Sigmoid colon (tissue), 7 donors: ENCODE measurements around the gene OR10J1. TPM values are rescaled to one million over a fixed set of nuclear protein-coding genes. Genes with fewer than 3 reads are reported as not detected.

Source experiments
- polyA plus RNA-seq, 3 donors: library from polyadenylated mRNA; stranded (reverse); fragments of 200-250 nt; gene quantifications; one replicate each; pipeline ENCODE4 v1.2.3, GENCODE V29; 2013
- total RNA-seq, 4 donors: library from RNA; depleted of rRNA; stranded (reverse); fragments of >200 nt; gene quantifications; one replicate each; pipeline ENCODE4 v1.1.0, GENCODE V29; 2016
- donor health status: healthy with polysubstance abuse.
- donor health status: Bipolar disorder and iron deficiency.
- donor health status: healthy.

OR10J1 gene
- total and polyA plus RNA-seq, 7 donors = not detected

Other genes starting within 250 kb of the OR10J1 start
- gene ACKR1, start 234.8 kb upstream of the OR10J1 start, total RNA-seq = 10 to 100 TPM; 22.4 to 74.9 (median 34.1) TPM
- gene ACKR1, start 234.8 kb upstream of the OR10J1 start, polyA plus RNA-seq = 10 to 100 TPM in 1 of 3 donors, 1 to 10 TPM in 2; 3.2 to 38.8 (median 9.0) TPM
- 1 to 10 TPM in 2 of 4 donors, under 1 TPM in 1, not detected in 1; 0.33 to 5.4 (median 3.3) TPM for gene FCER1A, start 137.4 kb upstream of the OR10J1 start, total RNA-seq
- gene FCER1A, start 137.4 kb upstream of the OR10J1 start, polyA plus RNA-seq = 1 to 10 TPM in 1 of 3 donors, not detected in 2; 3.6 TPM
- not detected for gene OR10J4, start 7.5 kb upstream of the OR10J1 start, total RNA-seq
- gene OR10J4, start 7.5 kb upstream of the OR10J1 start, polyA plus RNA-seq = not detected
- gene OR10J5, start 96.3 kb downstream of the OR10J1 start, total RNA-seq = not detected
- gene OR10J5, start 96.3 kb downstream of the OR10J1 start, polyA plus RNA-seq = not detected
- gene APCS, start 148.1 kb downstream of the OR10J1 start, total RNA-seq = not detected
- gene APCS, start 148.1 kb downstream of the OR10J1 start, polyA plus RNA-seq = not detected